HG02588 (cell line): Measurements from ENCODE around the gene ZNF407.
A peak's percentile ranks its signal among the peaks of the same experiment; 100 is the strongest.

Source experiments
- ATAC-seq: cut with Tn5 transposase; IDR thresholded peaks from one replicate; pipeline ENCODE4 v1.9.1; 2021; ENCODE audit warnings: mild to moderate bottlenecking, moderate library complexity; ENCODE audit not compliant: unreplicated experiment

The ZNF407 gene

DNA sequence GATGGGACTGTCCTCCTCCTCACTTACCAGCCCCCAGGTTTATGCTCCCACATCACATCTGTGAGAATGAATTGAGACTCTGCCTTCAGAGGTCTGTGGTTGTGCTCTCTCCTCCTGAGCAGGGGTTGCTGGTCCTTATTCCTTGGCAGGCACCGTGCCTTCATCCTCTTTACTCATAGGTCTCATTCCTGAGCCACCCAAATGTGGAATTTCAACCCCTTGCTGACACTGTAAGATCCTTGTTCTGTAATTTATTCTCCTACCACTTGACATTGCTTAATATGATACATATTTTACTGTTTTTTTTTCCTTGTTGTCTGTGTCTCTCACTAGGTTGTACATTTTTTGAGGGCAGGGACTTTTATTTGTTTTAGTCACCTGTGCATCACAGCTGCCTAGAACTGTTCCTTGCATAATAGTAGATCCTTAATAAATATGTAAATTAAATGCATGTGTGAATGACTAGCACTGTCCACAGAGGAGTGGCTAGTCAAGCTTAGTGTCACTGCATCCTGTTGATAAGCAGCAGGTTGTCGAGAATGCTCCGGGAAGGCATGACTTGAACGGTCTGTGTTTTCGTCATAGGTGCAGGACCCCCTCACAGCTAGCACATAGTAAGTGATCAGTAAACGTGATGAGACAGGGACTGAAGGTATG is 180.6 kb downstream of the ZNF407 start:
- ATAC-seq, result no peak

DNA sequence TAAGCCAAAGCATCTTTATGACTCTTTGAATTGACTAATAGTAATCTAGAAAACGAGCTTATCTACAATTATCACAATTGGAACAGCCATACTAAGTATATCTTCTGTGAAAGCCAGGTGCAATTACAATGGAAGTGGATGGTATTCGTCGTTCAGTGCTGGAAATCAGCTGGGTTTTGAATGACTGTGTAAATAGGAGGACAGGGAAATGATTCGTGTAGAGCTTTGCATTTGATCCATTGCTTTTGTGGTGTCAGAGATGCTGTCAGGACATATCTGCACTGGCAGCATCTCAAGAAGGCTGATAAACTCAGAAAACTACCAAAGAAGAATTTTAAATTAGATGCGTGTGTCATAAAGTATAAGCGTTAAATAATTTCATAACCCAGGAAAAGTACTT is 187.1 kb downstream of the ZNF407 start:
- no peak for ATAC-seq

DNA sequence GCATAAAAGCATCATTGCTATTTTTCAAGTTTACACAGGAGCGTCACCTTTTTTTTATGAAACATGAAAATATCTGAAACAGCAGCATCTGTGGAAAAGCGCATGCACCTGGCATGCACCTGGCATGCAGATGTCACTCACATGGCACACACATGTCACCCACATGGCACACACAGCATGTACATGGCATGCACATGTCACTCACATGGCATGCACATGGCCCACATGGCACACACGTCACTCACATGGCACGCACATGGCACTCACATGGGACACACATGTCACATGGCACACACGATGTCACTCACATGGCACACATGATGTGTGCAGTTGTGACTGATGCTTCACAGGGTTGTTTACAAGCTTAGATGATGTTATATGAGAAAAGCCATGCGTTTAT is 188.0 kb downstream of the ZNF407 start:
- no peak for ATAC-seq

DNA sequence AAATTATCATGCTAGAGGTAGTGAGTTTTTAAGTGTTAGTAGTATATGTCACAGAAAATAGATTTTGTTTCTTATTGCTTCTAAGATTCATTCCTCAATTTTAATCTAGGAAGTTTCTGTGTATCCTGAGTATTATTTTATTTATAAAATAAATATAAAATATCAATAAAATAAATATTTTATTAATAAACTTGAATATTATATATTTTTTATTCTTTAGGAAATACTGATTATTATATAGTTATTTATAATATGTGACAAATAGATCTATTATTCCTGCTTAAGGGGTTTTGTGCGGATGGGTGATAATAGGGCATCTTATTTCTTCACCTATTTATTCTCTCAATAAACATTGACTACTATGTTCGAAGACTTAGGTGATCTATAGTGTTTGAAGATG is 191.0 kb downstream of the ZNF407 start:
- ATAC-seq, result no peak

DNA sequence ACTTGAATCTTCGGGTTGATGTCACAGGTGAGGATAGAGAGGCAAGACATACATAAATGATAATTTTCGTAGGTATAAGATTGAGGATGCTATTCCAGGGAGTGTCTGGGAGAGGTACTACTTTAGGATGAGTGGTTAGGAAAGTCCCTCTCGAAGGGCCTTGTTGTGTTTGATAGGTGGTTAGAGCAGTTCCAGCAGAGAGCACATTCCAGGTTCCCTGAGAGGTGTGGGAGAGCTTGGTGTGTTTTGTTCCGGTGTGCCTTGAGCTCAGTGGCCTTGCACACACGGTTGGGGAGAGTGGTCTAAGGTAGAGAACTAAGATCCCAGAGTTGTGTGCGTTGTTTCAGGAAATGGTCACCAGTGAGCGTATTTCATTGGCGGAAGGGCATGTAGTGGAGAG is 191.4 kb downstream of the ZNF407 start:
- no peak for ATAC-seq

DNA sequence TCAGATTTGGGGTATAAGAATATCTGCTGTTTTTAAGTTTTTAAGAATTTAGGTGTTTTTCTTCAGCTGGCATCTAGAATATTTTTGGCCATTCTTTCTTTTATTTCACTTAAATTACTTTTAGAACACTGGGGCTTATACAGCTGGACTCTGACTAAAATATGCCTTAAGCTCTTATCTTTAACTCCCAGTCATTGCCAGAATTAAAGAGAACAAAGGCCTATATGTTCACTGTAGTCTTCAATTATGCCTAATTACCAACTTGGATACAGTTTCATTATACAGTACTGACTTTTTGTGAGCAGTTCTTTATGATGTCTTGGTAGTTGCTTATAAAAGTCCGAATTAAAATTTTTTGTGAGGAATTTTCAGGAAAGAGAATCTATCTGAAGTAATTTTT is 192.8 kb downstream of the ZNF407 start:
- ATAC-seq, result no peak

DNA sequence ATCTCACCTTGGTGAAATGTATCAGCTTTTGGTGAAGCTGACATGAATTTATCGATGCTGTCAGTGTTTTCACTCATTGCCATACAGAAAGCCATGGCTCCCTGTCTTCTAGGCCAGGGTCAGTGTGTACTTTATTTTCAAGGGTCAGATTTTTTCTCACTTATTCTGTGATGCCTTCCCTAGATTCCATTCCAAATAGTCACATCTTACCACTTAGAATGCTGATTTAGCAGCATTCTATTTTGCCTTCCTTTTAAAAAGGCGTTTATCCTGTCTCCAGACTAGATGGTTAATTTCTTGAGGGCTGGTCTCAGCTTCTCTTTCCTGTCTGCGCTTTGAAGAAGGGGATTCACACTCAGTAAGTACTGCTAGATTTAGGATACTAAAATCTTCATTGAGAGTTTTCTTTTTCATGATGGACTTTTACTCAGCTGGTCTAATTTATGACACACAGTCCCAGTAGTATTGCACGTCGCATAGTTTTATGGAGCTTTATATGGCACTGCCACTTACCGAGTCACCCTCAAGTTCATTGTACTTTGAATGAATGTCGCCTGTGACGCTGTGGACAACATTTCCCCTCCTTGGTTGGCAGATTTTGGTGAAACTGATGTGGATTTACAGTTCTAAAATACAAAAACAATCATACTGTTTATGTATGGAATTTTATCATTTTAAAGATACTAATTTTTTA is 194.0 kb downstream of the ZNF407 start:
- ATAC-seq, result no peak

DNA sequence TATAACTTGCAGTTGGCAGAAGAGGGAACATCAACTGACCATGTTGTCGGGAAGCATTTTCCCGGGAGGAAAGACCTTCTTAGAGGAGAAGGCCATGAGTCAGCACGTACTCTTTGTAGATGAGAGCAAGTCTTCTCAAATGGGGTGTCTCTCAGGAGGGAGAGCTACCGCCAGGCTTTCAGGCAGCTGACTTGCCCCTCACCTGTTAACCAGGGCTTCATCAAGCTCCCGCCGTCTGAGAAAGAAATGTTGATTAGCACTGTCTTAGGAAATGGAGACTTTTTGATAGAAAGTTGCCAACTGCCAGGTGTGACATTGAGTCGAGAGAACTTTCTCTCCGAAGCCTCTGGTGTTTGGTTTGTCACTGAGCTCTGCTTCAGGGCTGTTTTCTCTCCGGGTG is 196.1 kb downstream of the ZNF407 start:
- ATAC-seq, result no peak

DNA sequence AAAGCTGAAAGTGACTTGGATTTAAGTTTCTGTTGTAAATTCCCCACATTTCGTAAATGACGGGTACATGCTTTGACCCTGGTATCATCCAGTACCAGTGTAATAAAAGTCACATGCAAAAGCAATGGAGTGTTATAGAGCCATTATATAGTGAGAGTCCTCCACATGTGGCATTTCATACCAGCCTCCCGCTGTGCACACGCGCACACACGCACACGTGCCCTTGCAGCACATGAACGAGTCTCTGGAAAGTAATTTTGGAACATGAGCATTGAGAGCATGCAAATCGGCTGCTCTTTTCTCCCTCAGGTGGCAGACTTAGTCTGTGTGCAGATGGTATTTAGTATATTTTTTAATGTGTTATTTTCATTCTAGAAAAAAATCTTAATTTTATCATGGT is 198.1 kb downstream of the ZNF407 start:
- ATAC-seq, result no peak

DNA sequence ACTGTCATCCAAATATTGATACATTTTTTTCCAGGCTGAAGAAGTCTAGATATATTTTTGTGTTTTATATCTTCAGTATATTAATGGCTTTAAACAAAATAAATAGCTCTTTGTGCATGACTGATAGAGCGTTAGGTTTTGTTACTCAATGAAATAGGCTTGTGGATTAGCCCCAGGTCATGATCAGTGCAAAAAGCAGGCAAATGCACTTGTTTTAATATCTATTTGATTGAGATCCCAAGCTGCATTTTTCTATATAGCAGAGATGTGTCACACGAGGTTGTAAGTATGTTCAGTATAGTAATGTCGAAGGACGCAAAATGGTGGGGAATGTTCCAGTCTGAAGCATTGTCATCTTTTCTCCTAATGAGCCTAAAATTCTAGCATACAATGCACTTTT is 198.5 kb downstream of the ZNF407 start:
- ATAC-seq, result no peak

DNA sequence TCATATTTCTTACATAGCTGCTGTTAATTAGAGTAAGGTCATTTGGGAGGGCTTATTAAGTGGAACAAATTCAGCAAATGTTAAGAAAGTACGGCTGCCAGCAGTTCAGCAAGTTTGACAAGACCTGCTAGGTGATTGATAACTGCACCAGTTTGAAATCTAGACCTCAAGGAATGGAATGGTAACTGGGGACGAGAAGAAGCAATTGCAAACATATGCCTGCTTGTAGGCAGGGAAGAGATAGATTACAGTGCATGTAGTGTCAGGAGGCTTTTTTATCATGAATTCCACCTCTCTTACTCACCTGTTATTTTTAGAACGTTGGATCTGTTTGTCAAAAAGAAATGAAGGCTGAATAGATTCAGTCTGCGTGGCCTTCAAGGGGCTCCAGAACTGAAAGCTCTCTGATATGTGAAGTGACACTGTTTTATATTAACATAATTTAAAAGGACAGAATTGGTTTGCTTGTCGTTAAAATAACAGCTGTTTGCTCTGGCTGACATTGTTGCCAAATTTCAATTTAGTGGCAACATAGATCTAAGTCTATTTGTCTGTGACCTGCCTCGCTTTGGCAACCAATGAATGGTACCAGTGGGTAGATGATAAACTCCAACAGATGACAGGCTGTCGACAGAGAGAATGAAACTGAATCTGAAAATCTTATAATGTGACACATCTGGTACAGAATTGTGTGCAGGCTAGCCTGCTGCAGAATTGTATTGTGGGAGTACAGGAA is 199.3 kb downstream of the ZNF407 start:
- ATAC-seq, result peak; percentile 99

DNA sequence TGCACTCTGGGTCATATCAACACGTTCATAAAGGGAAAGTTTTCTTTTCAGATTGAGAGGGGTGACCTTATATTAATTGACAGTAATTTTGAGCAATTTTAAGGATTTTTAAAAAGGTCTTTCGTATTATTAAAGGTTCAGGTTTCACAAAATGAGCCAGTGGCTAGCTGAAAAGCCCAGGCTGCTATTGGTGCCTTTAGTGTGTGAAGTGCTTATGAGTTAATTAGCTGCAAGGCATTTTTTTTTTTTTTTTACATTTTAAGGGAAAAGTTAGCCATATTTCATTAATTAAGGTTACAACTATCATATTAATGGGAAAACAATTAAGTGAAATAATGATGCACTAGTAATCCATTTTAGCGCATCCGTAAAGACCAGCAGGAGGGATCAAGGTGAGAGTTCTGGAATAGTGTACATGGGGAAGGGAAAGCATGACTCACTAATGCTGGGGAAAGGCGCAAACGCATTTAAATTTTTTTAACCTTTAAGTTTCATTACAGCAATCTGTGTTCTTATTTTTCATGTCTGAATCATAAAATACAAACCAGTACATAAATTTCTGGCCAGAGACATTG is 200.0 kb downstream of the ZNF407 start:
- ATAC-seq, result peak; percentile 30

DNA sequence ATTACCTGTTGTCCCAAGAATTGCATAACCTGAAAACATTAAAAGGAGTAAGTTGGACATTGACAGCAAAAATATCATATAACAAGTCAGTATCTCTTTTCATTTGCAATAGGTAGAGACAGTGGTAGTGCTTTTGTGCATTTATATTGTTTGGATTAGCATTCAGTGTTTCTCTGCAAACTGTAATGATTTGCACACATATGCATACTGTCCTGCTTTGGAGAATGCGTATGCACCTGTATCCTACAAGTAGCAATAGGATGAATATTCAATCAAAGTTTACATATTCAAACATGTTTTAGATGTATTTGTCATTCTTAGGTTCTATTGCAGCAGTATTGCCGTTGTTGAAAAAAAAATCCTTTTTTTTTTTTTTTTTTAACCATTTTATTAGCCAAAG is 201.9 kb downstream of the ZNF407 start:
- ATAC-seq, result no peak

DNA sequence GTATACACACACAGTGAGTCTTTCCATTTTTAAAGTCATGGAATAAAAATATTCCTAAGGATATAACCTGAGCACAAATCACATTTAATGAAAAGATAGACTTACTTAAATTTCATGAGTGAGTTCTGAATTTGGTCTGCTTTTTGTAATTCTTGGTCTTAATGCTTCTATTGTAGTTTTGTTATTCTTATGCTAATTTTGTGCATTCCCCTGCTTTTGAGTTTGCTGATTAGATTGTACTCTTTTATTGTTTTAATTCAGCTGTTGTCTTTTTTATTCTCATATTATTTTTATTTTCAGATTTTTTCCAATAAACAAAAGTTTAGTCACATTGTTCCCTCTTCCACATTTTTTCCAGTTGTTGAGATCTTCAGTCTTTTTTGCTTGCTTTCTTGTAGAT is 202.4 kb downstream of the ZNF407 start:
- no peak for ATAC-seq

DNA sequence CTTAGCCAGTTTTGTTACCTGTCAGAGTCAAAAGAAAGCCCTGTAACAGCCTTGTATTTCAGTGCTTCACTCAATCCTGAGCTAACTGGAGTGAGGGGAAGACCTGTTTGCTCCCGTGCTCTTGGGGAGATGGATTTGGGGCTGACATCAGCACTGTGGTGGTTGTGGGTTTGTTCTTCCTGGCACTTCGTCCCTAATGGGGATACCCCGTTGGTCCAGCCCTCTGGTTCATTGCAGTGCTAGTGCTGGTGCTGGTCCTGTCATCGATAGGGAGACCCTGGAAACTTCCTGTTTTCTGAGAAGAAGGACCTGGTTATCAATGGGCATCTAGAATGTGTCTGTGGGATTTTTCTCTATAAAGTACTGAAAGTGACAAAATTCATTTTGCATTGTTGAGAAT is 205.4 kb downstream of the ZNF407 start:
- ATAC-seq, result no peak

DNA sequence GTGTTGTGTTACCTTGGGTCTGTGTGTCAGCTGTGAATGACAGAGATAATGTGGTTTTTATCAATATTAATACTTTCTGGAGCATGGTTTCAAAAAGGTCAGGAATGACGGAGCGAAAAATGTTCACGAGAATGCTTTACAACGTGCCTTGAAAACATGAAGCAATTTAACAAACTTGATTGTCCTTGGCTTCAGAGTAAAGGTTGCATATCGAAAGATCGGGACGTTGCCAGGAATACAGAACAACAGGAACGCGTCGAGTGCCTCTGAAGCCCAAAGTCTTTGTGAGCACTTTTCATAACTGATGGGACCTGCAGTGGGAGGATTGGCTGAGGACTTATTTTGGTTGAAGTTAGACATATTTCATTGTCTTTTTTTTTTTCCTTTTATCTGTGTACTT is 206.1 kb downstream of the ZNF407 start:
- ATAC-seq, result no peak

DNA sequence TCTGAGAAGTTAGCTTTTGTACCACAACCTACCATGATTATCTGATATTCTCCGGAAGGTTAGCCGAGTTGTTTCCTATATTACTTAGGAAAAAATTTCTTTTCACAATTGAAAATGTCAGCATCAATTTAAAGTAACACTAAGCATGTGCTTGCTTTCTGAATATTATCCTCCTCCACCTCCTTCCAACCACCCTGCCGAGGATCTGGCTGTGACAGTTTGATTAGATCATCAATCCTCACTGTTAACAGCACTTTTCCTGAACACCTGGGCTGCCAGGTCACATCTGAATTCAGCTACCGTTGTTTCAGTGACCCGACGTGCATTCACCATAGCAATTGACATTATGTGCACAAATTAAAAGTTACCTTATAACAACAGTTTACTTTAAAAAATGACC is 207.0 kb downstream of the ZNF407 start:
- no peak for ATAC-seq

DNA sequence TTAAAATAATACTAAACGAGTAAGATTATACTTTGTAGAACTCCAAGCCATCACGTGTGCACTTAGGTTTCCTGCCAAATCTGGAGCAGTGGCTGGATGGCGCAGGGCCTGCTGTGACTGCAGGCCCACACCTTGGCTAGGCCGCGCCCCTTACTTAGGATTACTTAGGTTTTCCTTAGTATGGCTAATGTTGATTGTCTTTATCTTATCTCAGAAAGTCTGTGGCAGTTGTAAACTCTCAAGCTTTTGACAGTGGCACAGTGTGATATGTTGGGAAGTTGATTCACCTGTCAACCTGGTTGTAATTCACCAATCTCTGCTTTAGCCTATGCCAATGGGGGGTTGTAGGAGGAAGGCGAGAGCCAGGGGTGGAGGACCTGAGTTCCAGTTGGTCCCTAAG is 208.4 kb downstream of the ZNF407 start:
- no peak for ATAC-seq

DNA sequence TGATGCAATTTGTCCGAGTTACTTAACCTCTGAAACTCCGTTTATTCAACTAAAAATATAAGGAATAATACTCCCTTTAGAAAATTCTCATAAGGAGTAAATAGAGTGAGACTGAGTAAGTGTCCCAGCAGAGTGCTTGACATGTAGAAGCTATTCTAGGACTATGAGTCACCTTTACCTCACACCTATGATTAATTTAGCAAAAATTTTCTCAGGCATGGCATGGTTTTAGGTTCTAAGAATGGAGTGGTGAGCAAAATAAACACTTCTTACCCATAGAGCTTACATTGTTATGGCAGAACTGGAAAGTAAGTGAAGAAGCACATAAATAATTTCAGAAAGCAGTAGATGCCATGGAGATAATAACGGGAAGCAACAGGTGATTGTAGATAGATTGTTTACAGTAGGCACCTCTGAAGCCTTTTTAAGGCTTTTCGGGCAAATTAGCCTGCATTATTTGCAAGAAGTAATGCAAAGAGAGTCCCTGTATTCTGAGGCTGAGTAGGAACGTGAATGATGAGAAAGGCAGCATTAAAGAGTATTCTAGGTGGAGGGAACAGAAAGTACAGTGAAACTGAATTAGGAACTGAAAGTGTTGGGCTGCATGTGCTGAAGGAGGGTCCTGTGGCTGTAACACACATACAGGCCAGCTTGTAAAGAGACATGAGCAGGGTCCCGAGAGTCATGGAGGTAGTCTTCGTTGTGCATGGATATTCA is 209.2 kb downstream of the ZNF407 start:
- ATAC-seq, result peak; percentile 98

DNA sequence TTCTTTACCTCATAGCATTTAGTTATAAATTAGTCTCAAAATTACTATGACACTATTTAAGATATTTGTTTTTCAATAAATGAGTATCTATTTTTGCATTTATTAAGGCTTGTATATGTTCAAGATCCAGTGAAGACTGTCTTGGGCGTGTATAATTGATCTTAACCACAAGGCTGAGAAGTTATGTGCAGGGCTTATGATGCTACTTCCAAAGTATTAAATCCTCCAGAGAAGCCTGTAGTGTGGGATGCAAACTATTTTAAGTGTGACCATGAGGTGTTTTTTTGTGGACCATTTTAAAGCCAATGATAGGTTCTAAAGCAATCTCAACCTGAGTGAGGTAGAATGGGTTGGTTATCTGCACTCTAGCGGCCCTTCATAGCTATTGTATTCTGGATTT is 219.9 kb downstream of the ZNF407 start:
- no peak for ATAC-seq

DNA sequence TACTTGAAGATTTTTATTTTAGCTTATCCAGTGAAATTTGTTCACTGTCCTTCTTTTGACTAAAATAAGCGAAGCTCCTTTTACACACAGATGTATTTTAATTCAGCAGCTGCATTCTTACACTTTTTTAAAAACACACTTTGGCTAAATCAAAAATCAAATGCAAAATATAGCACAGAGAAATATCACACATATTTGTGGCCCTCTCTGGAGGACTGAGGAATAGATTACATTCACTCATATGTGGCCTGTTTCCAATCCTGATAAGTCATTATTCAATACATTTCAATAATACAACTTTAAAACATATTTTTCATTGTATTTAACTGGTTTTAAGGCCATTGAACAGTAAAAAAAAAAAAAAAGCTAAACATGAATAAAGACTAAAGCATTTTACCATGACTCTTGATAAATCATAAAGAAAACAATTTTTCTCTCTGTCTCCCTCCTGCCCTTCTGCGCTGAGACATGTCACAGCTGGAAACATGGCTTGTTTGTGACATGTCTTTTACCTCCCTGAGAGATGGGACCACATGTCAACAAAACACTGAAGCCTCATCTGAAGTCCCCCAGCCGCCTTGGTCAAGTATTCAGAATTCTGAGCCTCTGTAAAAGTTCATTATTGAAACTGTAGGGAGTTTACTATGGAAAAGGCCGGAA is 221.0 kb downstream of the ZNF407 start:
- ATAC-seq, result no peak
